GM21619 (cell line): ENCODE measurements around the gene ARPC5.

Source experiments
- ATAC-seq: cut with Tn5 transposase; IDR thresholded peaks from one replicate; pipeline ENCODE4 v1.9.1; 2021; ENCODE audit not compliant: unreplicated experiment

Gene ARPC5

DNA sequence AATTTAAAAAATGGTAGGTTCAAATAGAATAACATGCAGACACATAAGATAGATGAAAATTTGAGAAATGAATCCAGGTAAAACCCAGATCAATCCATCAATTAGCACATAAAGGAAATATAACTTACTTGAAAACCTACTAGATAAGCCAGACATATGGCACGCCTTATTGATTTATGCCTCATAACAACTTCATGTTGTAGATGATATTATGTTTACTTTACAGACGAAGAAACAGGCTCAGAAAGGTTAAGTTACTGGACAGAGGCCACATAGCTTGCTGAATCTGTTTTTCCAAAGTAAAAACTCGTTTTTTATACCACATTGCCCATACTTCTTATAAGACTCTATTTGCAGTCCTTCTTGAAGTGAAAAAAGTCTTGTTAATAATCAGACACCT is 23.2 kb downstream of the ARPC5 start:
- ATAC-seq, result no peak

DNA sequence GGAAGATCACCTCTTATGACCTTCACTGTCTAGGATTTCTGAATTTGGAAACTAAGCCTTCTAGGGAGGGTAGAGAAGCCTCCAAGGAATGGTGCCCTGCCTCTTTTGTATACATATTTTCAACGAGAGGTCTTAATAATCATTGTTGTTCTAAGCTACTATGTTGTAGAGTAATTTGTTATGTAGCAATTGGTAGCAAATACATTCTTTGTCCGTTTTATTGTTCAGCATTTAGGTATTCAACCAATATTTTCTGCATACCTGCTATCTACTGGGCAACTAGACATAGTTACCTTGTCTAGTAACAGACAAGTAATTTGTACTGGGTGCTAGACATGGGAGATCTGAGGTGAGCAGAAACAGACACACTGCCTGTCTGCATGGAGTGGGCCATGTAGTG is 24.6 kb downstream of the ARPC5 start:
- no peak for ATAC-seq

DNA sequence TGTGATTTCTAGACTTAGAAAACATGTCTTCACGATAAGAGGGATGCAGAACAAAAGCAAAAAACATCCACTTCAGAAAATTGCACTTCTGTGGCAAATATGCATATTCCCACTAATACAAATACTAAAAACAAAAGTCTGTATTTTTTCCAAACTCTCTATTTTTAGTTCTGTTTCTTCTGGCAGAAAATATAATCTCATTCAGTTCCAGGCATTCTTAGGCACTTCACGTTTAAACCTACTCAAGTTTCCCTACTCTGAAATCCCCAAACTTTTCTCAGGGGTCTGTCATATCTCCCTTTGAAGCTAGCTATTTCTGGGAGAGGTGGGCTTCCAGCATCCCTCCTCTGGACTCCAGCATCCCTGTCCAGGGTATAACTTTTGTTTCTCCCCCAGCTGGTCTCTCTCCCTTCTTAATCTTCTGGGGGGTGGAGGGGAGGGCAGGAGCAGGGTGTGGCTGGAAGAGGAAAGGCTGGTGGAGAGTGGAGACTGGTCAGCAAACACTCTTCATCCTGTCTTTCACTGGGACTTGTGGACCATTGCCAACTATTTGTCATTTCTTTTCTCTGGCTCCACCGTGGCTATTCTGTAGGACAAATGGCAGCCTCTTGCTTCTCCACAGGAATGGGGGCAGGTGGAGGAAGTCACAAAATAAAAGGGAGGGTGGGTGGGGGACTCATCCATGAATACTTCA is 25.7 kb downstream of the ARPC5 start:
- ATAC-seq, result no peak

DNA sequence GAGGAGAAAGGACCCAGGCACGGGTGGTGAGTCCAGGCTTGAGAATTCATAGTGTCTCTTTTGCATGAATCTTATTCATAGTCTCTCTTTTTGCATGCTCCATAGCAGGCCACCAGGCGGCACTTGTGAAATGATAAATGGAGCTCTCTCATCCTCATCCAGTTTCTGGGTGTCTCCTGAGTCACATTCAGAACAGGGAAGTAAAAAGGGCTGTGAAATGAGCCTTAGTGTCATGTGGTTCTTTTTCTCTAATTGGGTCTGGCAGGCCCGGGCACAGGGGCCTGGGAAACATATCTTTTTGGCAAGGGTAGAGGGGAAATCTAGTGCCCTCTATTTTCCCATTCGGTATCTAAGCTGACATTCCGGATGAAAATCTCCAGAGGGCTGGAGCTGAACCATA is 26.3 kb downstream of the ARPC5 start:
- ATAC-seq, result peak; percentile 49

DNA sequence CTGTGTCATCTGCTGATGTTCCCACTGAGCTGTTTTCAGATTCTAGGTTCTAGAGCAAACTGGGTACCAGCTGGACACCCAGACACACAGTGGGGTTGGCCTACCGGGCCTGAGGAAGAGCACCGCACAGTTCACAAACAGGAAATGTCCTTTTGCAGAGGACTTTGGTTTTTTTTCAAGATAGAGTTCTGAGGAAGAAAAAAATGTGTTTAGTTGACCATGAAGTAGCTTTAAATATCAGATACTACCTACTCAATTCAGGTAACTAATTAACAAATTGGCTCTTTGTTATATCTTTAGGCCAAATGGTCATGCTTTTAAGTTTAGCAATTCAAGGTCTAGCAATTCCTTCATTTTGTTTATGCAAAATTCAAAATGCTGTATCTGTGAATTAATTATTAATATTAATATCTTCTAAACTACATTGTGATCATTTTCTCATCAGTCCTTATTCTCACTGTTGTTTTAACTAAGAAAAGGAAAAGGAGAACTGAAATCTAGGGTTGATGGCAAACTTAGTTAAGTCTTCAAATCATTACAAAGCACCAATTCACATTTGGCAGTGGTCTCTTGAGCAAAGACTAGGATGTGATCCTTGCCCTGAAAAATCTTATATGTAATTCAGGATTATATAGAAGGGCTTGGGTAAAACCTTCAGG is 28.1 kb downstream of the ARPC5 start:
- ATAC-seq, result peak; percentile 40

DNA sequence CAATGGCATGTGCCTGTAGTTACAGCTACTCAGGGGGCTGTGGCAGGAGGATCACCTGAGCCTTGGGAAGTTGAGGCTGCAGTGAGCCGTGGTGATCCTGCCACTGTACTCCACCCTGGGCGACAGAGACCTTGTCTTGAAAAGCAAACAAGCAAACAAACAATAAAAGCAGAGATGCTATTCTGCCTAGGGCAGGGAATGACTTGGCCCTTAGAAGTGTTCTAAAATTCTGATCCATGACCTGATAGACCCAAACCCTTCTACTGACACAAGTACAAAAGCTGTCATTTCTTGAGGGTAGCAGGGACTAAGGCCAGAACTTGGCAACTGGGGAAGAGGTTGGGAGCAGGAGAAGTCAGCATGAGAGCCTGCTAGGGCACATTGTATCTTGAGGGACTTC is 29.7 kb downstream of the ARPC5 start:
- ATAC-seq, result no peak

DNA sequence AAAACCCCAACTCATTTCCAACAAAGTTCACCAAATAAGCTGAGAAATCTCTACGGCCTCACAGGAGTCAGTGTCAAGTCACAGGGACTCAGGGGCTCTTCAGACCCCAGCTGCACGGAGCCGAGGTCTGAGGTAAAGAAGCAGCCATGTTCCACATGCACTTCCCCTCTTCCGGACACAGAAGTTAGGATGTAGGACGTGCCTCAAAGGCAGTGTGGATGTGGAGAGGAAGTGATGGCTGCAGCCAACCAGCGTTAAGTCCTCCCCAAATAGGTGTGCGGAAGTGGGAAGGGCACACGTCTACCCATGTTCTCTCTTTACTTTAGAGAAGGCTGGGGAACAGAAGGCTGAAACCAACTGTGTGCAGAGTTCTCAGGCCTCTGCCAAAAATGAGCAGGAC is 30.8 kb downstream of the ARPC5 start:
- ATAC-seq, result no peak

DNA sequence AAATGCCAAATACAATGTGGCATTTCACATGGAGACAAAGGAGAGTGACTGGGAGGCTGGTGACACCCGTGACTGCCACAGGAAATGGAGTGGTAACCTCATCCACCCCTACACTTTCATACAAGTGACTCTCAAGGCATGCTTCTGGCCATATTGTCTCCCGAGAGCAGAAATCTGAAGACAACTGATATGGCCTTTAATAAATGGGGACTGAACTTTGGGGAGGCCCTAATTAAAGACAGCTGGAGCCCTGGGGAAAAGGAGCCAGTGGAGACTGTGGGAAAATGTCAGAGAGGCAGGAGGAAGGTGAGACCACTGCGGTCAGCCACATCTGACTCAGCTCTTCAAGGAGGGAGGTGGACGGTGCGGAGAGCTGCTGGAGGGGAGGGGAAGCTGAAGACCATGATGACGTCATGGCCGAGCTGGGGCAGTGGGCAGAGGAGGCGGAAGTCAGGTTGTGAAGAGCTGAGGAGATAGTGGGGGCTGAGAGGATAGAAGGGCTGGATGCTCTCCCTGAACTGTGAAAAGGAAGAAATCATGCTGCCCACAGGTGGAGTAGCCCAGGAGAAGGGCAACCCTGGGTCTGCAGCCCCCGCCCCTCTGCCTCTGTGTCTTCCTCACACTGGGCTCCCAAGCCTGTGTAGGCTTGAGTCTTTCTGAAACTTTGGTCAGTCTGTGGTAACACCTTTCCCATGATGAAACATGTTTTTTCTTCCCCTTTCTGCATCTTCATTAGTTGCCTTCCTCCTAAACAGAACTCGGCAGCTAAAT is 31.4 kb downstream of the ARPC5 start:
- no peak for ATAC-seq

DNA sequence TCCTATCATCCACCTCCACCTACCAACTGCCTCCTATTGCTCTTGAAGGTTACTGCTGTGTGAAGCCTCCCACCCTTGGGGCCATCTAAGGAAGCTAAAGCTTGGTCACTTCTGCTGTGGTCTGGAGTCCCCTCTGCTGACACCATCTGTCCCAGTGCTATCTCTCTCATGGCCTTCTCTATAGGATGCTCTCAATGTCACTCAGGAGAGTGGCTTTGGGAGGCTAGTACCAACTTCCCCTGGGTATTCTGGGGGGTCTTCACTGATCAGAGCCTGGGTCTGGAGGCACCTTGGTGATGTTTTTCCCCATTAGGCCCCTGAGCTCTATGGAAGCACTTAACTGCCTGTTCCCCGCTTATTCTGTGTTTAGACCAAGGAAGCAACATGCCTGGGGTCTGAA is 33.1 kb downstream of the ARPC5 start:
- ATAC-seq, result no peak

DNA sequence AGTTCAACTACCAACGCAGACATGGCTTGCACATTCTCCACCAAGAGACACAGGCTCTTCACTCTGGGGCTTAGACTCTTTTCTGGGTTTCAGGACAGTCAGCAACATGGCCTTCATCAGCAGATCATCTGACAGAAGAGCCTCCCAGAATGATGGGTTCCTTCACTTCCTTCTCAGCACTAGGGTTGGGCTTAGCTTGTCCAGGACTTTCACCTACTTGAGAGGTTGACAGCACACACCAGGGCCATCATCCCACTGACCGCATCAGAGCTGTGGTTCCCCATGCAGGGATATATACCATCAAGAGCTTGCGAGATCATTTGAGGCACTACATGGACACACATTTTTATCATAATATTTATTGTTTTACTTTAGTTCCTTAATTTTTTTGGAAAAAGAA is 34.9 kb downstream of the ARPC5 start:
- ATAC-seq, result no peak

DNA sequence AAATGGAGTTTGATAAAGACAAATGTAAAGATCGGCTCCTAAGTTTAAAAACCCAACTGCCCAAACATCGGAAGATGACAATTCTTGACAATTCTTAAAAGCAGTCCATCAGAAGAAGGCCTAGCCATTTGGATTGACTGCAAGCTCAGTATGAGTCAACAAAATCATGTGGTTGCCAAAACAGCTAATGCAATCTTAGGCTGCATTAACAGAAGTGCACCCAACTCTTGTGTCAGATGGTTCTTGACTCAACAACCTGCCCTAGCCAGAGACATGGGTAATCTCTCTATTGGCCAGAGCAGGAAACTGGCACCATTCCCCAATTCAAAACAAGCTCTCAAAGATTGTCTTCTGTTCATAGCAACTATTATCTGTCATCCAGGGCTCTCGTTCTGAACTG is 35.4 kb downstream of the ARPC5 start:
- ATAC-seq, result no peak

DNA sequence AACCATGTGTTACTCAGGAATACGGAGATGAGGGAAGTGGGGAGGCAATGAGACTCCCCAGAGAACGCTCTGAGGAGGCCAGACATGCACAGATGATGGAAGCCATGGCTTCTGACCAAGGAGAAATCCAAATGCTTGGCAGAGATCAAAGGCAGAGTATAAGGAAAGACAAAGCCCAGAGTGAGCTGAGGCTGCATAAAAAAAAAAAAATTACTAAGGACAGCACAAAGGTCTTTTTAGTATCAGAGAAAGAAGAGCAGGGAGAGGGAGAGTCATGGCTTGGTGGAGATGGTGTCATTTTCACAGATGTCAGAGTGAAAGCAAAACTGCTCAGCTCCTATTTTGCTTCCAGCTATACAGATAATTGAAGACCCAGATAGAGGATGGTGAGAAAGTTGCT is 37.2 kb downstream of the ARPC5 start:
- ATAC-seq, result peak; percentile 70

DNA sequence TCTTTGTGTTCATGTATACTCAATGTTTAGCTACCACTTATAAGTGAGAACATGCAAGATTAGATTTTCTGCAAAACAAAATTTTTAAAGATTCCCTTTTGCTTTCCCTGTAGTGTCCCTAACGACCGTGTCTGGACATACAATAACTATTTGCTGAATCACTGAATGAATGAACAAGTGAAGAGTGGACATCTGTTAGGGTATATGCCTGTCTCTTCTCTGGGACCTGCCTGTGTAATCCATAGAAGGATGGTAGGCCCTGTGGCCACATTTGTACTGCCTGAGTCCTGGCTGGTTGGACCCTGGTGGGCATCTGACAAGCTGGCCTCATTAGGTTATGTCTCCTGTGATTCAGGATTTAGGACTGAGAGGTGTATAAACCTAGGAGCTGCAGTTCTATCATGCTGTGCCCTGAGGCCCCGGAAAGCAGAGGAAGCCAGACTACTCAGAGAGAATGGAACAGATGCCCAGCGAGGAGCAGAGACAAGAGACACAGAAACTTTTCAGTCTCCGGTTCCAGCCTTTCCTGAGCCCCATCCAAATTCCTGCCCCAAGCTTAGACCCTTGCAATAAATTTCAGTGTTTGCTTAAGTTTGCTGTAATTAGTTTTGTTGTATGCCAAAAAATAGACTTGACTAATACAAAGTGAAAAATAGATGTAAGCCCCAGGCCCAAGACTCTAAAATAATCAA is 37.8 kb downstream of the ARPC5 start:
- no peak for ATAC-seq

DNA sequence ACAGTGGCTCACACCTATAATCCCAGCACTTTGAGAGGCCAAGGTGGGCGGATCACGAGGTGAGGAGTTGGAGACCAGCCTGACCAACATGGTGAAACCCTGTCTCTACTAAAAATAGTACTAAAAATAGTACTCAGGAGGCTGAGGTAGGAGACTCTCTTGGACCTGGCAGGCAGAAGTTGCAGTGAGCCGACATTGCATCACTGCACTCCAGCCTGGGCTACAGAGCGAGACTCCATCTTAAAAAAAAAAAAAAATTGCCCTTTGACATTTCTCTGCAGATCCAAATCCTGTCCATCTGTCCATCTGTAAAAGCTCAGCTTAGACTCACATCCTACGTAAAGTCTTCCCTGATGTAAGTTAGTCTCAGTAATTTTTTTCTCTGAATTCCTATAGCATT is 39.1 kb downstream of the ARPC5 start:
- no peak for ATAC-seq

DNA sequence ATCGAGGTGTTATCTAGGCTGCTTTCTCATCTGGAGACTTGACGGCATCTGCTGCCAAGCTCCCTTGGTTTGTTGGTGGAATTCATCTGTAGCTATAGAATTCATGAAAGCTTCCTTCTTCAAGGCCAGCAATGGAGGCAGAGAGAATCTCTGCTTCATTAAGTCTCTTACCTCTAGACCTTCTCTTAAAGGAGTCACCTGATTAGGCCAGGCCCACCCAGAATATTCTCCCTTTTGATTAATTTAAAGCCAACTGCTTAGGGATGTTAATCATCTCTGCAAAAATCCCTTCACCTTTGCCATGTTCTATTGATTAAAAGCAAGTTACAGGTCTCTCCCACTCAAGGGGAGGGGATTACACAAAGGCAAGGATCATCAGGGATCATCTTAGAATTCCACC is 40.0 kb downstream of the ARPC5 start:
- no peak for ATAC-seq

DNA sequence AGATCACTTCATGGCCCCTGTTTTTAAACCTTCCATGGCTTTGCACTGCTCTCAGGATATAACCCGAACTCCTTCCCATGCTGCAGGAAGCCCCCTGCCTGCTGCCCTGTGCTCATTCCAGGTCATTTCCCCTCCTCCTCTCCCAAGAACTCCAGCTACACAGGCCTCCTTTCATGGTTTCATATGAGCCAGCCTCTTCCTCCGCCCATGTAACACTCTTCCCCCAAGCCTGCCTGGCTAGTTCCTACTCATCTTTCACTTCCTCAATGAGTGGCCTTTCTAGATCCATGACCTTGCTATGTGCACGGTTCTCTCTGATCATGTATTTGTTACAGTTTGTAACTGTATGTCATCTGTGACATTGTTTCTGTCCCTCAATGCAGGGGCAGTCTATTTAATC is 42.2 kb downstream of the ARPC5 start:
- peak; percentile 36 for ATAC-seq

DNA sequence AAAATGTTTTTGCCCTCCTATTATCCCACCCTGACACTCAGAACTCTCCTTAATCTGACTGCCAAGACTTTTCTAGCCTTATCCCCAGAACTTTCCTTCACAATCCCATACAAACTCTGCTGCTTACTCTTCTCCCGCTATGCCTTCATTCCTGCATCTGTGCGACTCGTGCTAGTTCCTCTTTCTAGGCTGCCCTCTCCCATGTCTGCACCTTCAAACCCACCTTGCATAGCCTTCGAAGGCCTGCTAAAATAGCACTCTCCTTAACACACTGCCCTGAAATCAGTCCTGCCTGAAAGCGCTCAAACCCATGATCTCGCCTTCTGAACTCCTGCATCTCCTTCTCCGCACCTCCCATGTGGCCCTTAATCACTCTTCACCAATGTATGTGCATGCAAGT is 42.9 kb downstream of the ARPC5 start:
- ATAC-seq, result no peak

DNA sequence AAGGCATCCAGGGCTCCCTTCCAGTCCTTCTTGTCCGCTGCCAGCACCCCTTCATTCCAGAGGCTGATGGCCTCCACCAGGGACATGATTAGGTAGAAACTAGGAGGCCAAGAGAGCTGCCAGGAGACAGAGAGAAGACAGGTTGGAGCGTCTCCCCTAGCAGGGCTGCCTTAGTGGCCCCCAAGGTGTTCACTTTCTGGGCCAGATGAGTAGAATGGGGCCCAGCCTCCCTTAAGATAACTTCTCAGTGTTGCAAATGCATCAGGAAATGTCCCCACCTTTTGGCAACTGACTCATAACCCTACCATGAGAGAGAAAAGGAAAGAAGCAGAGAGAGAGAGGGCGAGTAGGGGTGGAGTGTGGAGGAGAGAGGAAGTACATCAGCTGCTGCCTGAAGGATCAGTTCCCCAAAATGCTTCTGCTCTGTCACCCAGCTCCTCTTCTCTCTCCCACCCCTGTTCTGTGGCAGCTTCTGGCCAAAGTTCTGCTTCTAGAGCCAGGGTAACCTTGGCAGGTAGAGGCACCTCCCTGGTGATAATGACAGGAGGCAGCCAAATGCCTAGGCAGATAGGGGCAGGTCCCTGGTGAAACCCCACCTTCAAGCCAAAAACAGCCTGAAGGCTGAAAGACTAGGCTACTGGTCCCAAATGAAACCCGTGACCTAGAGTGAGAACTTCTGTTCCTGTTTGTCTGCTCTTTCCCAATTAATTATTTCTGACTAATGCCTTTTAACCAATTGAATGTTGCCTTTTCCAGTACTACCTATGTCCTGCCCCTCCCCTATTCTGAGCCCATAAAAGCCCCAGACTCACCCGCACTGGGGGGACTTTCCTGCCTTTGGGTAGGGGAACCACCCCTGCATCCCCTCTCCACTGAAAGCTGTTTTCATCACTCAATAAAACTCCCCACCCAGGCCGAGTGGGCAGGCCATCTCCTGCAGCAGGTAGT is 45.1 kb downstream of the ARPC5 start, which contains the start of gene NCF2:
Gene NCF2, minus strand, starts transcription at position 216 of the 948 bp plus-strand sequence. Its CDS starts 130 bp downstream, at position 86.
- peak; percentile 85 for ATAC-seq

DNA sequence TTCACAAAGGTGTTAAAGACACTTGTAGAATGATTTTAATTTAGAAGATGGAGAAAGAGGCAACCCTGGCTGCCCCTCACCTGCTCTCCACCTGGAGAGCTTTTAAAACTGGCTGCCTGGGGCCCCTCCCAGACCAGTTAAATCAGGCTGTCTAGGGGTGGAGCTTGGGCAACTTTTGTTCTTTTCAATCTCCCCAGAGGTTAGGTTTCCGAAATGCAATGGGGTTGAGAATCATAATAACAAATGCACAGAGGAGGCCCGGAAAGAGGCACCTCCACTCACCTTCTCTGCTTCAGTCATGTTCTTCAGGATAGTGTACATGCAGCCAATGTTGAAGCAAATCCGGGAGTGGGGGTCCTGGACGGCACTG is 45.7 kb downstream of the ARPC5 start:
- no peak for ATAC-seq

DNA sequence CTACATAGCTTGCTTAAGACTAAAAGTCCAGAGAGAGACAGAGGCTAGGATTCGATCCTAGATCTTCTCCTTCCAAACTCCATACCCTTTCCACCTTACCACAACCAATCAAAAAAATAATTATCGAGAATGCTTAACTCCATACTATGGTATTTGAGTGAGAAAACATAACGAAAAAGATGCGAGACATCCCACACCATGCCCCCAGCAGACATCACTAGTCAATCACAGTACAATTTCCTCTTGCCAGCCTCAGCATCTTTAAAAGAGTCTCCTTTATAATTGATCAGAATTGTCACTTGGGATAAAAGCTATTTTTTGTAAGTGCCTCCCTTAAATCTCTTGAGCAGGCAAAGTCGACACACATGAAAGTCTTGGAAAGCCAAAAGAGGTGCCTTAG is 46.2 kb downstream of the ARPC5 start:
- no peak for ATAC-seq
